Measurements from ENCODE around the gene TSC22D2. TPM values are rescaled to one million over a fixed set of nuclear protein-coding genes. Genes with fewer than 3 reads are reported as not detected.

TSC22D2 gene
- total and polyA plus RNA-seq, 2 of the 8 experiments (the other 6 are each of a cell fraction or from before 2014, with no cell fraction given): 3.4 to 27.6 TPM

DNA sequence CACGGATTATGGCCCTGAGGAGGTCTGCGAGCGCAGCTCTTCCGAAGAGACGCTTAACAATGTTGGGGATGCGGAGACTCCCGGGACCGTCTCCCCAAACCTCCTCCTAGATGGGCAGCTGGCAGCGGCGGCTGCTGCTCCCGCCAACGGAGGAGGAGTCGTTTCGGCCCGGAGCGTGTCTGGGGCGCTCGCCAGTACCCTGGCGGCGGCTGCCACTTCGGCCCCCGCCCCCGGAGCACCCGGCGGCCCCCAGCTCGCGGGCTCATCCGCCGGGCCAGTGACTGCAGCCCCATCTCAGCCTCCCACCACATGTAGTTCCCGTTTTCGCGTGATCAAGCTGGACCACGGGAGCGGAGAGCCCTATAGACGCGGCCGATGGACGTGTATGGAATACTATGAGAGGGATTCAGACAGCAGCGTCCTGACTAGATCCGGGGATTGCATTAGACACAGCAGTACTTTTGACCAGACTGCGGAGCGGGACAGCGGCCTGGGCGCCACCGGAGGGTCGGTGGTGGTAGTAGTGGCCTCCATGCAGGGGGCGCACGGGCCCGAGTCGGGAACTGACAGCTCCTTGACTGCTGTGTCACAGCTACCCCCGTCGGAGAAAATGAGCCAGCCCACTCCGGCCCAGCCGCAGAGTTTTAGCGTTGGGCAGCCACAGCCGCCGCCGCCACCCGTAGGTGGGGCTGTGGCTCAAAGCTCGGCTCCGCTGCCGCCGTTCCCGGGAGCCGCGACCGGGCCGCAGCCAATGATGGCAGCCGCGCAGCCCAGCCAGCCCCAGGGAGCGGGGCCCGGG is 1.6 kb downstream of the TSC22D2 start:
- peak overlapping the region; percentile 92 to 100 for H3K4me2 ChIP-seq (ENCODE audit: insufficient read depth in 1 of 2, low read depth in 2 of 2, low read length in 2 of 2)
- peaks cover 0 to 6% (median 3%) of the 10 kb centered on the region in 4 experiments; a peak in 3 of 7 replicates for H3K4me1 ChIP-seq (replicated peaks in 1 of 4; ENCODE audit: control insufficient read depth in 3 of 4, insufficient read depth in 4 of 4, low read length in 3 of 4)
- H4K8ac ChIP-seq (ENCODE audit: extremely low read depth, insufficient read depth, low read length): 0 out of 2 replicates have a peak overlapping the region, but pooled peaks have one; percentile 25
- H3K23me2 ChIP-seq (ENCODE audit: low read depth, low read length): peaks cover 17% of the 10 kb centered on the region; the same call in 1 of the 2 replicates
- no peak overlapping the region for H2BK20ac ChIP-seq (ENCODE audit: low read length)
- H3K79me2 ChIP-seq (ENCODE audit: control insufficient read depth in 1 of 2, insufficient read depth in 2 of 2, low read length in 2 of 2): peaks cover 22 to 55% of the 10 kb centered on the region in 2 experiments
- WGBS, 2 experiments (ENCODE audit: extremely low coverage in 1 of 2, insufficient coverage in 1 of 2, insufficient read length in 1 of 2, insufficient replicate concordance in 2 of 2, low coverage in 1 of 2, low lambda C conversion rate in 2 of 2, missing lambda C conversion rate in 1 of 2): 2% methylated on average over 66 of the region's 72 CpGs; no CpG with 5 or more reads in 1 of the 2 experiments
- H4K20me1 ChIP-seq (replicated peaks in 1 of 2; ENCODE audit: control insufficient read depth in 1 of 2, insufficient read depth in 2 of 2, low read length in 2 of 2): peaks cover 25 to 34% of the 10 kb centered on the region in 2 experiments
- H2BK15ac ChIP-seq (ENCODE audit: low read length): no peak overlapping the region
- no peak overlapping the region for H2AK5ac ChIP-seq (ENCODE audit: low read depth, low read length)
- ChIA-PET CTCF (ENCODE audit: partially characterized antibody) (interaction anchor here (0.6 to 4.9 kb wide), 35 partner anchors 9 to 200 kb away, joined by 3 to 49 read pairs (median 3); no protein-coding TSS in a partner anchor), POLR2A (ENCODE audit: partially characterized antibody) (interaction anchor here (0.5 to 4.1 kb wide), 33 partner anchors 9 to 748 kb away, joined by 3 to 18 read pairs (median 4); partner anchors contain the start of genes EIF2A, PFN2 and SERP1)
- H3K79me1 ChIP-seq (ENCODE audit: low read depth, low read length): peaks cover 6% of the 10 kb centered on the region; the same call in 1 of the 2 replicates
- peak overlapping the region; percentile 34 for H4K91ac ChIP-seq (replicated peaks; ENCODE audit: insufficient read length, low read length)
- H3K27ac ChIP-seq (ENCODE audit: low read depth, low read length): no peak overlapping the region
- H3K56ac ChIP-seq (replicated peaks; ENCODE audit: insufficient read length, low read depth, low read length): no peak overlapping the region
- H3K18ac ChIP-seq (ENCODE audit: extremely low read depth, low read length): no peak overlapping the region
- no peak overlapping the region for H3K23ac ChIP-seq (ENCODE audit: insufficient read length)
- H3K9me3 ChIP-seq (ENCODE audit: insufficient read depth in 2 of 2, low read depth in 1 of 2, low read length in 1 of 2): no peaks in the 10 kb centered on the region
- peaks cover 0 to 3% (median 0%) of the 10 kb centered on the region in 4 experiments; a peak in 1 of 8 replicates for H3K36me3 ChIP-seq (ENCODE audit: control insufficient read depth in 2 of 4, insufficient read depth in 4 of 4, low read length in 3 of 4)
- FAIRE-seq: no peak
- peak overlapping the region; percentile 72 to 95 (median 90) for H3K4me3 ChIP-seq (ENCODE audit: extremely low read depth in 1 of 4, insufficient read depth in 2 of 4, low read depth in 3 of 4, low read length in 4 of 4)
- H3K14ac ChIP-seq (ENCODE audit: insufficient read length): no peak overlapping the region
- no peak overlapping the region for H2BK5ac ChIP-seq (ENCODE audit: low read depth, low read length)
- H3K4ac ChIP-seq (replicated peaks; ENCODE audit: insufficient read length, low read depth, low read length): no peak overlapping the region
- no peak overlapping the region for H2BK12ac ChIP-seq (ENCODE audit: low read depth, low read length)
- no peak overlapping the region for H4K5ac ChIP-seq (ENCODE audit: insufficient read length, low read depth, low read length)
- no peak overlapping the region for H2BK120ac ChIP-seq (replicated peaks; ENCODE audit: low read depth, low read length)
- peak overlapping the region in 3 of 4 experiments; percentile 69 to 81 (median 78); a peak in 5 of 7 replicates for H3K9ac ChIP-seq (replicated peaks in 1 of 4; ENCODE audit: extremely low read depth in 1 of 4, low read depth in 3 of 4, low read length in 3 of 4)
- no peak overlapping the region for H2AFZ ChIP-seq (ENCODE audit: low read length)
- no peaks in the 10 kb centered on the region for H3K27me3 ChIP-seq (replicated peaks in 1 of 4; ENCODE audit: control insufficient read depth in 3 of 4, extremely low read depth in 1 of 4, insufficient read depth in 3 of 4, low read length in 3 of 4)
- peak in 1 of 2 experiments; percentile 77 for DNase-seq (ENCODE audit: low read depth in 1 of 2, low spot score in 2 of 2)
- TF ChIP-seq ASH2L (IDR thresholded peaks at IDR 0.05; ENCODE audit: low read length) (no peak), SUZ12 (IDR thresholded peaks at IDR 0.05; ENCODE audit: low read length) (0 out of 2 replicates have a peak, but pooled peaks have one; percentile 25), GTF2F1 (IDR thresholded peaks at IDR 0.05; ENCODE audit: borderline replicate concordance, low read depth, low read length) (no peak), MAX (IDR thresholded peaks at IDR 0.05) (no peak), TAF7 (optimal IDR thresholded peaks at IDR 0.05; ENCODE audit: borderline replicate concordance, low read depth, low read length) (no peak), TEAD4 (IDR thresholded peaks at IDR 0.05; ENCODE audit: low read depth, low read length) (no peak), MAFK (IDR thresholded peaks at IDR 0.05; ENCODE audit: low read depth, low read length) (no peak; the same call in 1 of the 2 replicates), CEBPB (IDR thresholded peaks at IDR 0.05; ENCODE audit: low read depth, low read length) (no peak), TBP (IDR thresholded peaks at IDR 0.05; ENCODE audit: low read depth, low read length) (0 out of 2 replicates have a peak, but pooled peaks have one; percentile 25), RXRA (IDR thresholded peaks at IDR 0.05; ENCODE audit: insufficient read depth, low read depth, low read length) (no peak), RFX5 (IDR thresholded peaks at IDR 0.05; ENCODE audit: borderline replicate concordance, low read depth, low read length) (no peak)

Data from H1 (cell line).